K562 (cell line): ENCODE measurements around the gene VTN. TPM values are rescaled to one million over a fixed set of nuclear protein-coding genes. Genes with fewer than 3 reads are reported as not detected.

Source experiments
- ESRRB ChIP-seq: fragments of 250-450 bp; sonication (Bioruptor Pico); IDR thresholded peaks from 2 replicates; pipeline ENCODE4 v1.5.0; 2020; ENCODE audit warnings: mild to moderate bottlenecking, moderate library complexity, borderline replicate concordance
- FOS ChIP-seq: IDR thresholded peaks from 3 replicates; pipeline ENCODE4 v1.6.1; 2011; ENCODE audit not compliant: insufficient read length; ENCODE audit errors: extremely low read depth
- MAFK ChIP-seq: IDR thresholded peaks from 2 replicates; pipeline ENCODE4 v1.6.1; 2011; ENCODE audit warnings: low read length, improper control_type of control experiment
- MXI1 ChIP-seq: IDR thresholded peaks from 2 replicates; pipeline ENCODE4 v1.6.1; 2011; ENCODE audit warnings: low read depth, mild to moderate bottlenecking, improper control_type of control experiment, low read length
- MYC ChIP-seq, 2 experiments: fragments of 250-450 bp in 1 of 2; sonication (Bioruptor Pico) in 1 of 2; IDR thresholded peaks; 2 replicates each; pipeline versions ENCODE4 v1.5.1 to v1.6.1; 2012 to 2021; ENCODE audit warnings: low read depth in 2 of 2, borderline replicate concordance in 1 of 2, improper control_type of control experiment in 1 of 2, low read length in 1 of 2, mild to moderate bottlenecking in 1 of 2, moderate library complexity in 1 of 2
- NELFE ChIP-seq: IDR thresholded peaks from 2 replicates; pipeline ENCODE4 v1.6.1; 2011; ENCODE audit warnings: mild to moderate bottlenecking; ENCODE audit not compliant: insufficient read depth, insufficient read length
- NFE2 ChIP-seq: IDR thresholded peaks from 2 replicates; pipeline ENCODE4 v1.6.1; 2014; ENCODE audit warnings: antibody characterized with exemption, low read depth
- TEAD1 ChIP-seq, 2 experiments: fragments of 450-650 bp in 1 of 2; sonication (generic) in 1 of 2; formaldehyde crosslinking; IDR thresholded peaks; 2 replicates each; pipeline versions ENCODE4 v1.4.0 to v1.8.0; 2020 to 2022; ENCODE audit warnings: mild to moderate bottlenecking in 2 of 2, missing genetic modification reagents in 1 of 2
- ZBTB11 ChIP-seq, 3 experiments: fragments of 200-800 bp in 1 of 3; fragments of 250-450 bp in 1 of 3; fragments of 450-650 bp in 1 of 3; sonication (Bioruptor Pico) in 1 of 3; sonication (Bioruptor generic) in 1 of 3; formaldehyde crosslinking in 1 of 3; IDR thresholded peaks; 2 replicates each; pipeline versions ENCODE4 v1.6.1 to v1.8.0; 2016 to 2022; ENCODE audit warnings: mild to moderate bottlenecking in 2 of 3, missing genetic modification characterization in 2 of 3, missing compliant biosample characterization in 1 of 3, moderate library complexity in 1 of 3
- ZNF280B ChIP-seq: fragments of 250-450 bp; sonication (Bioruptor Pico); IDR thresholded peaks from 2 replicates; pipeline ENCODE4 v1.5.1; 2021; ENCODE audit warnings: mild to moderate bottlenecking
- ZNF318 ChIP-seq, 2 experiments: fragments of 450-650 bp; IDR thresholded peaks; 2 replicates each; pipeline ENCODE4 v1.6.1; 2016; ENCODE audit warnings: mild to moderate bottlenecking in 2 of 2, borderline replicate concordance in 1 of 2, low read depth in 1 of 2, moderate library complexity in 1 of 2
- ZNF668 ChIP-seq: fragments of 250-450 bp; sonication (Bioruptor Pico); IDR thresholded peaks from 2 replicates; pipeline ENCODE4 v1.8.0; 2022; ENCODE audit warnings: mild to moderate bottlenecking, inconsistent platforms
- polyA plus RNA-seq, 8 experiments: library from polyadenylated mRNA; depleted of rRNA in 4 of 8; stranded (reverse) in 5 of 8; unstranded in 3 of 8; fragments of >200 nt; fragmentation: Nextera tagmentation in 2 of 8; fragmentation: Illumina TruSeq in 1 of 8; extraction: Ambion mirVana in 2 of 8; extraction: Trizol in 1 of 8; gene quantifications; 2 replicates each; pipeline versions ENCODE4 v1.2.1 to v1.2.3, GENCODE V29; 2011 to 2014; ENCODE audit warnings: inconsistent platforms in 1 of 8, missing spikeins in 1 of 8
- total RNA-seq, 7 experiments: library from RNA; depleted of rRNA in 6 of 7; stranded (reverse); fragments of >200 nt in 6 of 7; fragmentation: Illumina TruSeq in 2 of 7; extraction: Trizol in 2 of 7; gene quantifications; 2 replicates each; pipeline versions ENCODE4 v1.2.1 to v1.2.3, GENCODE V29; 2011 to 2021; ENCODE audit warnings: low replicate concordance in 1 of 7

VTN gene
- total and polyA plus RNA-seq, 9 of the 15 experiments (the other 6 are each of a cell fraction or from before 2014, with no cell fraction given), result 0.13 to 1.0 (median 0.29) TPM; not detected in 1

- TF ChIP-seq MXI1 (peak; percentile 51; the same call in 1 of the 2 replicates), ZNF280B (CRISPR knock-in tag) (no peak), TEAD1 (CRISPR knock-in tag; IDR thresholded peaks at IDR 0.05) (peak; percentile 83 to 92; a peak in 3 of 4 replicates), ZBTB11 (CRISPR knock-in tag; IDR thresholded peaks at IDR 0.05) (peak in 2 of 3 experiments; percentile 41 to 92; a peak in 3 of 6 replicates), NELFE (no peak), ESRRB (CRISPR knock-in tag) (no peak), NFE2 (no peak), MAFK (no peak), ZNF668 (CRISPR knock-in tag) (no peak), ZNF318 (IDR thresholded peaks at IDR 0.05; ENCODE audit: borderline replicate concordance in 1 of 2, low read depth in 1 of 2) (no peak), FOS (no peak), MYC (IDR thresholded peaks at IDR 0.05; ENCODE audit: low read depth, low read length) (peak; percentile 46), MYC (CRISPR knock-in tag; IDR thresholded peaks at IDR 0.05; ENCODE audit: borderline replicate concordance, low read depth) (peak; percentile 81; the same call in 1 of the 2 replicates)
These were observed 34.7 kb downstream of the VTN start, which contains the start of the genes IFT20 and TNFAIP1 (continued) for GRCh38 chr17:28335201-28335958.
